GM18498 (cell line): ENCODE data around the gene CASQ1.

Source experiments
- ATAC-seq: cut with Tn5 transposase; IDR thresholded peaks from one replicate; pipeline ENCODE4 v1.9.1; 2021; ENCODE audit warnings: mild to moderate bottlenecking, moderate library complexity; ENCODE audit not compliant: unreplicated experiment

CASQ1 gene

DNA sequence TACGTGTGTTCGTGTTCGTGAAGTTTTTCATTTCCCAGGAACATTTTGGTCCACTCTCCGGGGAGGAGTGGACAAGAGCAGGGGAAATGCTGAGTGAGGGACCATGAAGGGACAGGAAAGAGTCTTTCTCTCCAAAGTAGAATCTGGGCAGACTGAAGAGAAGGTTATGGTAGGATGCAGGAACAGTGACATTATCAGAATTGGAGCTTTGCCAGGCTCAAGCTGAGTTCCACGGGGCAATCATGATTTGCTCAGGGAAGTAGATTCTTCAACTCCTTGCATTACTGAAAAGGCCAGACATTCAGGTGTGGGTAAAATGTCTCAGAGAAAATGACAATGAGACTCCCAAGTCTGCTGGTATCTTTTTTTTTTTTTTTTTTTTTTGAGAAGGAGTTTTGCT, 22.4 kb upstream of the CASQ1 start:
- no peak for ATAC-seq

DNA sequence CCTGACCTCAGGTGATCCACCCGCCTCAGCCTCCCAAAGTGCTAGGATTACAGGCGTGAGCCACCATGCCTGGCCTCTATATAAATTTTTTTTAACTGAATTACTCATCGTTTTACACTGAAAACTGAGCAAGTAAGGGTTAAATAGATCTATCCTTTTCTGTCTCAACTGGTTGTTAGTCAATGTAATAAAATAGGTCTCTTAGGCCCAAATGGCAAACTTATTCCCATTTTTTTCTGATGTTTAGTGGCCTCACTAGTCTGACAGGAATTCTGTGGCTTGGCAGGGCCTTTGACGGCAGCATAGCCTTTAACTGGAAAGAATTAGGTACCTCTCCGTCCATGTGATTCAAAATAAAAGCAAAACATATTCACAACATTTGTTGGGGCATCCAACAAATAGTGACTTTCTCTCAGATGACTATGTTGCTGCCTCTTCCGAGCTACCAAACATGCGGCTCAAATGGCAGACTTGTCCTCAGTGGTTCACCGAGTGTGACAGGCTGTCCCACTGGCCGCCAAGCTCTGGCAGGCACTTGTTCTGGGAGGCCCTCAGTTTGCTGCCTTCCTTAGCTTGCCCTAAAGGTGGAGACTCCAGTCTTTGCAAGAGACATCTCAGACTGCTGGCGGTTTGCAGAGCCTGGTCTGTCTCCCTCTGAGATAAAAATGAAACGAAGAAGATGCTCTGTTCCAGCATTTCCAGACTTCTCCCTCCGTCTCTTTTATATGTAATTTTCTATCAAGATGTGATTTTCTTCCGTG, 21.6 kb upstream of the CASQ1 start:
- no peak for ATAC-seq

- no peak for ATAC-seq
Measured at GRCh38 chr1:160169553-160170399, 20.6 kb upstream of the CASQ1 start.

- ATAC-seq, result no peak
Measured at GRCh38 chr1:160171354-160171753, 19.0 kb upstream of the CASQ1 start.

DNA sequence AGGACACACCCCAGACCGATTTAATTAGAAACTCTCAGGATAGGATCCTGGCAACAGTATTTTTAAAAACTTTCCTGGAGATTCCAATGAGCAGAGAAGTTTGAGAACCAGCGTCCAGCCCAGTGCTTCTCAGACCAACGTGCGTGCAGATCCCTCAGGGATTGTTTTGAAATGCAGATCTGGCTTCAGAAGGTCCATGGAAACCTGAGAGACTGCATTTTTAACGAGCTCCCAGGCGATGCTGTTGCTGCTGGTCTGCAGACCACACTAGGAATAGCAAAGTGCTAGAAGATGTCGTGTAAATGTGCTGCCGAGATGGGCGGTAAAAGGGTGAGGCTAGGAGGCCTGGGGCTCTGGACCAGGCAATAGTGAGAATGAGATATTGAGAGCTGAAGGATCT, 18.4 kb upstream of the CASQ1 start:
- no peak for ATAC-seq

GRCh38 chr1:160177231-160177630, 13.1 kb upstream of the CASQ1 start:
- no peak for ATAC-seq

DNA sequence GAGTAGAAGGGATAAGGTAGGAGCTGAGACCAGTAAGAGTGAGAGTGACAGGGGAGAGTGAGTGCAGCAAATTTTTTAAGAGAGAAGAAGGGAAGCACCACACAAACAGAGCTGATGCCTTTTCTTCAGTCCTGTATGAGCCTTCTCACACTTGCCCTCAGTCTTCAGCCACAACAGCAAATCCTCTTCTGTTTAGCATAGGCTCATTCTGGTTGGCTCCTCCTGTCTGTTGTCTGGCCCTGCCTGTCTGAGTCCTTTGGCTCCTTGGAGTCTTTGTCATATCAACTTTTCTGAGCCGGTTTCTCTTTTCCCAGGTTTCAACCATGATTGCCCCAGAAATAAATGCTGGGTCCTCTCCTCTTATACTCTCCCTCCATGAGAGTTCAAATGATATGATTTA, 12.7 kb upstream of the CASQ1 start:
- ATAC-seq, result no peak

DNA sequence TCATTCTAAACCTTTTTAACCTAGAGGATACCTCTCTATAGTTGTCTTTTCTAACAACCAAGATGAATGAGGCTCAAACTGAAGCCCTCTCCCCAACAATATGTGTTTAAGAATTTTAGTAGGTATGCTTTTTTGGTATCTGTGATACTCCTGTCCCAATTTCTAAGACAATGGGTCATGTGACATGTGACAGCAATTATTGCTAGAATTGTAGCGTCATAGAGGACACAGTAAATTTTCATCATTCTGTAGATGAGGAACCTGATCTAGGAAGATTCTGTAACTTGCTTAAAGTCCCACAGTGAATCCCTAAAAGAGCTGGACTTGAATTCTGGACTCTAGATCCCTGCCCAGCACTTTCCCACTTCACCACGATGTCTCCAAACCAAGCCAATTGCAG, 11.6 kb upstream of the CASQ1 start:
- no peak for ATAC-seq

DNA sequence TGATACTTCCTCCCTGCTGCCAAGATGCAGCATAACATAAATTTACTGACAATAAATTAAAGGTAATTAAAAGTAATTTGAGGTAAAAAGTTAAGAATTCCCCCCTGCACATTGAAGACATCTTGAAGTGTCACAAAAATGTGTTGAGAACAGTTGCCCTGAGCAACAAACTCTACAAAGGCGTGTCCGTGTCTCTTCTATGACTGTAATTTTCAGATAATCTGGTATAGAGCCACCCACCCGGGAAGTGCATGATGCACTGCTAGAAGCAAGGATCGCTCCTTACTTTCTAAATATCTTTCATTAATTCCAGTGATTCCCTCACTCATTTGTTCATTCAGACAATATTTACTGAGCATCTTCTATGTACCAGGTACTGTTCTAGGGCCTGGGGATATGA, 11.0 kb upstream of the CASQ1 start:
- ATAC-seq, result no peak

- ATAC-seq, result no peak
Measured at GRCh38 chr1:160186246-160186645, 4.1 kb upstream of the CASQ1 start.

DNA sequence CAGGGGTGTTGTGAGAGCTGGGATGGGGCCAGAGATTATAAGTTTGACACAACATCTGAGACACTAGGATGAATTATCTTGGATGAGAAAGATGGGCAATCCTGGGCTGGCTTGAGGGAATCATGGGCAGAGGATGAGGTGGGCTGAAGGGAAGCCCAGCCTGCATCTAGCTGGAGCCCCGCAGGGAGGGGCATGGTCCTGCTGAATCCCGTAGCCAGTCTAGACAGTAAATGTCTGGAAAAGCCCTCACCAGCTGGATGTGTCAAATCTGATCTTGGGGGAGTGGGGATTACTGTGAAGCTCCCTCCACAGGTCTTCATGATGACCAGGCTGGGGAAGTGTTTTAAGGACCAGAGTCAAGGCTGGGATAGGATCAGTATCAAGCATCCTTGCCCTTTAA, 3.6 kb upstream of the CASQ1 start:
- ATAC-seq, result no peak

DNA sequence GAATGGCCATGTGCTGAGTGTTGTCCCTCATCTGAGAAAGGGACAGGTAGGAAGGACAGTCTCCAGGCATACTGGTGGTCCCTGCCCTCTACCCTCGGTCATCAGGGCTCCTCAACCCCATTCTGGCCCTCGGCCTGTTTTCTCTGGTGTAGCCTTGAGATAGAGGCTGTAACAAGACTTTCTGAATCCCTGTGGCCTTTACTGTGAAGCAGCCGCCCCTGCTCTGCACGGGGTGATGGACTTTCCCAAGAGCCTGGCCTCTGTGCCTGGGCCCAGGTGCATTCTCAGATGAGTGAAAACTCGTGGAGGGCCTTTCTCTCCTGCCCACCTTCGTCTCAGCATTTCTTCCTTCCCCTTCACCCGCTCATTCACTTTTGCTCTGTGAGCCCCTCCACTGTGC, 3.0 kb upstream of the CASQ1 start:
- no peak for ATAC-seq

- no peak for ATAC-seq
Measured at GRCh38 chr1:160188341-160188740, 2.0 kb upstream of the CASQ1 start.

DNA sequence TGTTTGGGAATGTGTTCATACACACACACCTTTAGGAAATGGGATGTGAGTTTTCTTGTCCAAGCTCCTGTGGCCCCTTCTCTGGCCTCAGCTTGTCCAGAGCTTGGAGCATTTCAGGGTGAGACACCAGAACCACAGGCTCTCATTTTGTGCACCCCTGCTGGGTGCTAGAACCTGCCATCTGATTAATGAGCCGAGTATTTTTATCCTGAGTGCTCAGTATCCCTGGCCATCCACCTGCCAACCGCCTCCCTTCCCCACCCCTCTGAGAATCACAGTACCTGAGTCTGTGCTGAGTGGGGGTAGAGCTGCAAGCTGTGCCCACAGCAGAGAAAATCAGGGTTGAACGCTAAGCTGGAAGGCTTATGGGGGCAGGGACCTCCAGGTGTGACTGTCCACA, 1.4 kb downstream of the CASQ1 start:
- ATAC-seq, result no peak

GRCh38 chr1:160192234-160192633, 1.9 kb downstream of the CASQ1 start:
- ATAC-seq, result no peak

- ATAC-seq, result no peak
Measured at GRCh38 chr1:160193091-160193819, 2.9 kb downstream of the CASQ1 start.

DNA sequence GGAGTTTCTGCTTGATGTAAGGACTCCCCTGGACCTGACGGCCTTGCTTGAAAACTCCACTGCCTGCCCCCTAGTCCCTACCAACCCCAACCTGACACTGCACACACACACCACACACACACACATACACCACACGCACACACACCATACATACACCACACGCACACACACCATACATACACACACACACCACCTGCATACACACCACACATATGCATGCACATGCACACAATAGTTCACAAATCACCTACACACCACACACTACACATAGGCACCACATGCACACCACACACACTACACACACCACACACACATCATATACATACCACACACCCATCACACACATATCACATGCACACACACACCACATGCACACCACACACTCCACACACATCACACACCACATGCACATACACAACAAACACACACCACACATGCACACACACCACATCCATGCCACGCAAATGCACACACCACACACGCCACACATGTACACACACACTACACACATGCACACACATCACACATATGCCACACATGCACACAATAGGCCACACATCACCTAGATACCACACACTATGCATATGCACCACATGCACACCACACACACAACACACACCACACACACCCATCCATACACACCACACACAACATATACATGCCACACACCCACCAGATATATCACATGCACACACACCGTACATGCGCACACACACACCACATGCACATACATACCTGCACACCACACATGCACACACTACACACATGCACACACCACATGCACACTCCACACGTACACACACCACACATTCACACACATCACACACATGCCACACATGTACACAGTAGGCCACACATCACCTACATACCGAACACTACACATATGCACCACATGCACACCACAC, 3.7 kb downstream of the CASQ1 start:
- ATAC-seq, result no peak

GRCh38 chr1:160194737-160195059, 4.3 kb downstream of the CASQ1 start:
- ATAC-seq, result no peak

DNA sequence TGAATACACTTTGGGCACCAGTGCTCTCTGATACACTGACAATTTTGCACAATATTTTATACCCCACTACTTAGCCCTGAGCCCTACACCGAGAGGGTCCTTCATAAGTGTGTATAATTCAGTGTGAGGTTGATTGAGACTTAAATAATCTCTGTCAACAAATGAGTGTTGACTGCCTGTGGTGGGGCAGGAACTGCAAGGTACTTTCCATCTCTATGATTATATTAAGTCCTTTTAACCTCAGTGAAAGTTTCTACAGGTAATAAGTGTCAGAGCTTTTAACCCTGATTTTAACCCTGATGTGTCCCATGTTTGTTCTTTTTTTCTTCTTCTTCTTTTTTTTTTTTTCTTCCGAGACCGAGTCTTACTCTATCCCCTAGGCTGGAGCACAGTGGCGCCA, 5.8 kb downstream of the CASQ1 start:
- no peak for ATAC-seq

DNA sequence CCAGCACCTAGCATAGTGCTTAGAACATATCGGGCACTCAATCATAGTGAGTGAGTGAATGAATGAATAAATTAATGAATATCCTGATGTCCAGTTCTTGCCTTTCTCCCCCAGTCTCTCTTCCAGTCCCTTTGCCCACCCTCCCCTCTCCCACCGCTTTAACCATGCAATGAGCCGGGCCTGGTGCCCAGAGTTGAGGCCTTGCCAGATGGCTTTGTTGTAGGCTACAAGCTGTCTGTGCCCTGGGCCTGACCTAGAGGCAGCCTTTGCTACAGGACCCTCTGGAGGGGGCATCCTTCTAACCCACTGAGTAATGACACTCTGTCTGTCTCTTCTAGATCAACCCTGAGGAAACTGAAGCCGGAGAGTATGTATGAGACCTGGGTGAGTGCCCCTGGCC, 6.9 kb downstream of the CASQ1 start:
- ATAC-seq, result no peak

GRCh38 chr1:160200786-160201185, 10.4 kb downstream of the CASQ1 start:
- ATAC-seq, result no peak
